Measurements from ENCODE around the gene ZDHHC11B. TPM values are rescaled to one million over a fixed set of nuclear protein-coding genes. Genes with fewer than 3 reads are reported as not detected.
A peak's percentile ranks its signal among the peaks of the same experiment; 100 is the strongest.
"Not testable (repeated sequence)": the region's sequence is repeated elsewhere in the genome, so short reads cannot be mapped to it uniquely, and the experiment has no call there.

Gene ZDHHC11B
- 1 to 10 TPM in 2 of 4 donors, under 1 TPM in 2; 0.24 to 1.2 (median 0.71) TPM for total RNA-seq

GRCh38 chr5:784428-785177 lies at the start of gene ZDHHC11B:
TSS of gene ZDHHC11B (minus strand) at chr5:784729. CDS start at chr5:766919, 17,810 bp downstream.
- H3K36me3 ChIP-seq; H3K27me3 ChIP-seq; H3K9me3 ChIP-seq; in situ Hi-C loops (cut with MboI; ENCODE audit: low sequenced_read_pairs in 4 of 4): not testable (repeated sequence)
- intact Hi-C loops (cut with DNase I; ENCODE audit: low total_unique reads), result loop anchor here (2.0 to 5.0 kb wide), 2 partner anchors 92 to 108 kb away; partner anchors contain the start of genes BRD9, TPPP and TRIP13
- ATAC-seq, result peak; percentile 70 to 76
- Histone ChIP-seq H3K27ac (peak within 1 kb of the TSS; percentile 69 to 86 (median 82)), H3K4me3 (peak within 1 kb of the TSS; percentile 65 to 100 (median 90)), H3K4me1 (peaks cover 0 to 12% of the 10 kb centered on the region in 2 donors)
- DNase-seq, result peak; percentile 76 to 90
- peak; percentile 63 to 70 for TF ChIP-seq POLR2A (IDR thresholded peaks at IDR 0.05)

- H3K27me3 ChIP-seq; H3K4me3 ChIP-seq; in situ Hi-C loops (cut with MboI; ENCODE audit: low sequenced_read_pairs in 4 of 4); intact Hi-C loops (cut with DNase I; ENCODE audit: low total_unique reads); ATAC-seq; H3K36me3 ChIP-seq; H3K27ac ChIP-seq; H3K4me1 ChIP-seq; DNase-seq; H3K9me3 ChIP-seq: not testable (repeated sequence)
Observed at GRCh38 chr5:834013-834412, 49.5 kb upstream of the ZDHHC11B start.

- DNase-seq; in situ Hi-C loops (cut with MboI; ENCODE audit: low sequenced_read_pairs in 4 of 4); H3K27me3 ChIP-seq; H3K4me3 ChIP-seq; ATAC-seq; intact Hi-C loops (cut with DNase I; ENCODE audit: low total_unique reads); H3K27ac ChIP-seq; H3K4me1 ChIP-seq; H3K9me3 ChIP-seq; H3K36me3 ChIP-seq: not testable (repeated sequence)
Observed at GRCh38 chr5:828194-828593, 43.7 kb upstream of the ZDHHC11B start.

GRCh38 chr5:825544-825943 lies 41.0 kb upstream of the ZDHHC11B start:
- H3K27ac ChIP-seq; H3K36me3 ChIP-seq; in situ Hi-C loops (cut with MboI; ENCODE audit: low sequenced_read_pairs in 4 of 4); H3K4me3 ChIP-seq; H3K4me1 ChIP-seq; ATAC-seq; H3K9me3 ChIP-seq; H3K27me3 ChIP-seq; DNase-seq; intact Hi-C loops (cut with DNase I; ENCODE audit: low total_unique reads): not testable (repeated sequence)

- TF ChIP-seq CTCF (IDR thresholded peaks at IDR 0.05 in 4 of 5, conservative IDR thresholded peaks at IDR 0.05 in 1 of 5) (no peak), POLR2A (IDR thresholded peaks at IDR 0.05) (no peak)
- Histone ChIP-seq H3K27ac (no peak overlapping the region), H3K27me3 (no peaks in the 10 kb centered on the region), H3K4me1 (no peaks in the 10 kb centered on the region), H3K4me3 (no peak overlapping the region), H3K9me3 (no peaks in the 10 kb centered on the region), H3K36me3 (no peaks in the 10 kb centered on the region)
- intact Hi-C loops (cut with DNase I; ENCODE audit: low total_unique reads), result no loop called here
- ATAC-seq (no peak), DNase-seq (no peak)
- in situ Hi-C loops (cut with MboI; ENCODE audit: low sequenced_read_pairs in 4 of 4), result no loop called here
Observed at GRCh38 chr5:821504-821903, 37.0 kb upstream of the ZDHHC11B start.

- ATAC-seq, result no peak
- Histone ChIP-seq H3K27me3 (no peaks in the 10 kb centered on the region), H3K27ac (no peak overlapping the region), H3K4me3 (no peak overlapping the region), H3K9me3 (no peaks in the 10 kb centered on the region), H3K36me3 (no peaks in the 10 kb centered on the region), H3K4me1 (no peaks in the 10 kb centered on the region)
- in situ Hi-C loops (cut with MboI; ENCODE audit: low sequenced_read_pairs in 4 of 4), result no loop called here
- TF ChIP-seq CTCF (IDR thresholded peaks at IDR 0.05 in 4 of 5, conservative IDR thresholded peaks at IDR 0.05 in 1 of 5) (no peak), POLR2A (IDR thresholded peaks at IDR 0.05) (no peak)
- DNase-seq, result no peak
- intact Hi-C loops (cut with DNase I; ENCODE audit: low total_unique reads), result no loop called here
Observed at GRCh38 chr5:820245-820644, 35.7 kb upstream of the ZDHHC11B start.

Measured in gastrocnemius medialis (tissue), 4 donors.